ENCODE results near the gene ERN1.

GRCh38 chr17:64058621-64059020 is 71.3 kb downstream of the ERN1 start:
- TF ChIP-seq CTCF (IDR thresholded peaks at IDR 0.05) (no peak), EP300 (IDR thresholded peaks at IDR 0.05) (no peak), POLR2AphosphoS5 (IDR thresholded peaks at IDR 0.05) (no peak)
